CD4-positive, alpha-beta T cell treated with Interferon alpha-2 for 1 hour (primary cell): ENCODE data around the gene ICA1.

Experiments
- DNase-seq, 2 donors: peaks; one replicate each; pipeline ENCODE4 v3.0.0-alpha.2; 2020 to 2022

The ICA1 gene

GRCh38 chr7:8226501-8226900, 35.5 kb downstream of the ICA1 start:
- no peak for DNase-seq

GRCh38 chr7:8221567-8221966, 40.4 kb downstream of the ICA1 start:
- no peak for DNase-seq

- DNase-seq, result no peak
Measured at GRCh38 chr7:8221101-8221495, 40.9 kb downstream of the ICA1 start.

GRCh38 chr7:8220376-8221100, 41.4 kb downstream of the ICA1 start:
- DNase-seq, result no peak

GRCh38 chr7:8217200-8218068, 44.5 kb downstream of the ICA1 start:
- peak; percentile 4 to 79 for DNase-seq

GRCh38 chr7:8216334-8216690, 45.7 kb downstream of the ICA1 start:
- no peak for DNase-seq

GRCh38 chr7:8215648-8216333, 46.2 kb downstream of the ICA1 start:
- DNase-seq, result no peak

- DNase-seq, result no peak
Measured at GRCh38 chr7:8214244-8214824, 47.6 kb downstream of the ICA1 start.

GRCh38 chr7:8213381-8213780, 48.6 kb downstream of the ICA1 start:
- DNase-seq, result no peak

GRCh38 chr7:8212638-8213037, 49.3 kb downstream of the ICA1 start:
- DNase-seq, result no peak

- DNase-seq, result no peak
Measured at GRCh38 chr7:8211725-8212096, 50.3 kb downstream of the ICA1 start.

- no peak for DNase-seq
Measured at GRCh38 chr7:8210845-8211724, 50.9 kb downstream of the ICA1 start.

GRCh38 chr7:8209353-8209752, 52.6 kb downstream of the ICA1 start:
- no peak for DNase-seq

GRCh38 chr7:8208816-8209215, 53.2 kb downstream of the ICA1 start:
- no peak for DNase-seq

- no peak for DNase-seq
Measured at GRCh38 chr7:8206956-8207355, 55.0 kb downstream of the ICA1 start.

GRCh38 chr7:8205537-8205936, 56.4 kb downstream of the ICA1 start:
- no peak for DNase-seq

- DNase-seq, result no peak
Measured at GRCh38 chr7:8205031-8205387, 57.0 kb downstream of the ICA1 start.

- no peak for DNase-seq
Measured at GRCh38 chr7:8204339-8205030, 57.5 kb downstream of the ICA1 start.

- DNase-seq, result no peak
Measured at GRCh38 chr7:8201846-8202441, 60.0 kb downstream of the ICA1 start.

- no peak for DNase-seq
Measured at GRCh38 chr7:8200717-8201116, 61.2 kb downstream of the ICA1 start.

GRCh38 chr7:8200316-8200715, 61.7 kb downstream of the ICA1 start:
- DNase-seq, result no peak
